Liver (tissue), 9 donors: ENCODE measurements around the gene MDM2. TPM values are rescaled to one million over a fixed set of nuclear protein-coding genes. Genes with fewer than 3 reads are reported as not detected.

Source experiments
- DNase-seq: peaks from one replicate; pipeline ENCODE4 v3.0.0-alpha.2; 2017; ENCODE audit warnings: low spot score
- H3K27ac ChIP-seq, 2 donors: one replicate each; pipeline ENCODE4 v1.7.0; 2013; ENCODE audit warnings: inconsistent platforms in 2 of 2, low read length in 2 of 2, control low read depth in 1 of 2, low read depth in 1 of 2, mild to moderate bottlenecking in 1 of 2
- H3K27me3 ChIP-seq, 4 donors: one replicate each; pipeline versions ENCODE4 v1.6.1 to v1.7.0; 2013; ENCODE audit warnings: low read length in 3 of 4, inconsistent platforms in 1 of 4, mild to moderate bottlenecking in 1 of 4, moderate library complexity in 1 of 4; ENCODE audit not compliant: control insufficient read depth in 4 of 4, insufficient read depth in 4 of 4
- H3K36me3 ChIP-seq, 4 donors: one replicate each; pipeline versions ENCODE4 v1.6.1 to v1.7.0; 2013; ENCODE audit warnings: low read length in 3 of 4, mild to moderate bottlenecking in 3 of 4, low read depth in 1 of 4, moderate library complexity in 1 of 4; ENCODE audit not compliant: control insufficient read depth in 4 of 4, insufficient read depth in 3 of 4
- H3K4me1 ChIP-seq, 4 donors: one replicate each; pipeline versions ENCODE4 v1.6.1 to v1.7.0; 2013; ENCODE audit warnings: low read length in 3 of 4, mild to moderate bottlenecking in 3 of 4, moderate library complexity in 1 of 4; ENCODE audit not compliant: control insufficient read depth in 4 of 4, insufficient read depth in 4 of 4
- H3K4me3 ChIP-seq, 3 donors: one replicate each; pipeline versions ENCODE4 v1.6.1 to v1.7.0; 2013; ENCODE audit warnings: low read length in 3 of 3, control low read depth in 1 of 3, low read depth in 1 of 3, mild to moderate bottlenecking in 1 of 3
- H3K9ac ChIP-seq, 2 donors: one replicate each; pipeline ENCODE4 v1.7.0; 2013; ENCODE audit warnings: low read length in 2 of 2, mild to moderate bottlenecking in 2 of 2, moderate library complexity in 2 of 2, control low read depth in 1 of 2, low read depth in 1 of 2
- H3K9me3 ChIP-seq, 4 donors: one replicate each; pipeline versions ENCODE4 v1.6.1 to v1.7.0; 2013; ENCODE audit warnings: low read length in 3 of 4; ENCODE audit not compliant: control insufficient read depth in 4 of 4
- EGR1 ChIP-seq, 2 donors: IDR thresholded peaks; 2 replicates each; pipeline ENCODE4 v1.6.1; 2016 to 2018; ENCODE audit warnings: antibody characterized with exemption in 2 of 2, low read depth in 2 of 2
- FOXA1 ChIP-seq: IDR thresholded peaks from 2 replicates; pipeline ENCODE4 v1.6.1; 2016; ENCODE audit warnings: antibody characterized with exemption
- FOXA2 ChIP-seq: IDR thresholded peaks from 2 replicates; pipeline ENCODE4 v1.6.1; 2016; ENCODE audit warnings: antibody characterized with exemption
- GABPA ChIP-seq, 2 donors: IDR thresholded peaks in 1 of 2; conservative IDR thresholded peaks in 1 of 2; 2 replicates each; pipeline ENCODE4 v1.6.1; 2016; ENCODE audit warnings: antibody characterized with exemption in 2 of 2, mild to moderate bottlenecking in 1 of 2, moderate library complexity in 1 of 2
- HNF4A ChIP-seq, 2 donors: conservative IDR thresholded peaks; 2 replicates each; pipeline ENCODE4 v1.6.1; 2016; ENCODE audit warnings: antibody characterized with exemption in 2 of 2, mild to moderate bottlenecking in 2 of 2
- HNF4G ChIP-seq: IDR thresholded peaks from 2 replicates; pipeline ENCODE4 v1.6.1; 2016; ENCODE audit warnings: antibody characterized with exemption
- JUND ChIP-seq, 2 donors: IDR thresholded peaks; 2 replicates each; pipeline ENCODE4 v1.6.1; 2016; ENCODE audit warnings: antibody characterized with exemption in 2 of 2
- NR2F2 ChIP-seq: IDR thresholded peaks from 2 replicates; pipeline ENCODE4 v1.6.1; 2016; ENCODE audit warnings: antibody characterized with exemption
- RAD21 ChIP-seq, 2 donors: IDR thresholded peaks; 2 replicates each; pipeline ENCODE4 v1.6.1; 2016; ENCODE audit warnings: antibody characterized with exemption in 2 of 2, mild to moderate bottlenecking in 2 of 2
- RXRA ChIP-seq, 2 donors: IDR thresholded peaks; 2 replicates each; pipeline ENCODE4 v1.6.1; 2017 to 2018; ENCODE audit warnings: antibody characterized with exemption in 2 of 2, mild to moderate bottlenecking in 1 of 2
- SP1 ChIP-seq: IDR thresholded peaks from 2 replicates; pipeline ENCODE4 v1.6.1; 2018; ENCODE audit warnings: antibody characterized with exemption, mild to moderate bottlenecking
- TAF1 ChIP-seq: conservative IDR thresholded peaks from 2 replicates; pipeline ENCODE4 v1.6.1; 2016; ENCODE audit warnings: antibody characterized with exemption, mild to moderate bottlenecking
- YY1 ChIP-seq: IDR thresholded peaks from 2 replicates; pipeline ENCODE4 v1.6.1; 2016; ENCODE audit warnings: antibody characterized with exemption, mild to moderate bottlenecking
- WGBS: extraction: QIAGEN DNeasy Blood & Tissue Kit; methylation state at CpG from one replicate; pipeline ENCODE4 v1.1.7; 2013; 5-methylcytosine and 5-hydroxymethylcytosine counted together
- polyA plus RNA-seq, 2 donors: library from polyadenylated mRNA; stranded (reverse) in 1 of 2; unstranded in 1 of 2; fragments of 200-250 nt in 1 of 2; fragments of >200 nt in 1 of 2; fragmentation: Nextera tagmentation in 1 of 2; extraction: Ambion mirVana in 1 of 2; gene quantifications; one replicate each; pipeline versions ENCODE4 v1.2.1 to v1.2.3, GENCODE V29; 2013 to 2015
- total RNA-seq, 2 donors: library from RNA; depleted of rRNA; stranded (reverse); fragments of >200 nt; gene quantifications; one replicate each; pipeline ENCODE4 v1.2.3, GENCODE V29; 2014
- TF ChIP-seq, protein P1 (sequence below): IDR thresholded peaks from 2 replicates; pipeline ENCODE4 v1.6.1; 2016; ENCODE audit warnings: antibody characterized with exemption
- TF ChIP-seq, protein P2 (sequence below): IDR thresholded peaks from 2 replicates; pipeline ENCODE4 v1.6.1; 2016; ENCODE audit warnings: antibody characterized with exemption
- TF ChIP-seq, protein P3 (sequence below): IDR thresholded peaks from 2 replicates; pipeline ENCODE4 v1.6.1; 2016; ENCODE audit warnings: antibody characterized with exemption, mild to moderate bottlenecking
- TF ChIP-seq, protein P4 (sequence below): IDR thresholded peaks from 2 replicates; pipeline ENCODE4 v1.6.1; 2016; ENCODE audit warnings: antibody characterized with exemption
- TF ChIP-seq, protein P5 (sequence below): fragments of 150-350 bp; IDR thresholded peaks from 2 replicates; pipeline ENCODE4 v1.5.1; 2017; ENCODE audit warnings: improper control_type of control experiment, low read depth, low read length; ENCODE audit not compliant: missing input control
- donor health status: healthy.
- donor health status: healthy.
- donor health status: healthy.
- donor health status: healthy.
- donor health status: healthy.

Gene MDM2
- total and polyA plus RNA-seq, 4 donors, result 10.1 to 69.4 (median 36.9) TPM

DNA sequence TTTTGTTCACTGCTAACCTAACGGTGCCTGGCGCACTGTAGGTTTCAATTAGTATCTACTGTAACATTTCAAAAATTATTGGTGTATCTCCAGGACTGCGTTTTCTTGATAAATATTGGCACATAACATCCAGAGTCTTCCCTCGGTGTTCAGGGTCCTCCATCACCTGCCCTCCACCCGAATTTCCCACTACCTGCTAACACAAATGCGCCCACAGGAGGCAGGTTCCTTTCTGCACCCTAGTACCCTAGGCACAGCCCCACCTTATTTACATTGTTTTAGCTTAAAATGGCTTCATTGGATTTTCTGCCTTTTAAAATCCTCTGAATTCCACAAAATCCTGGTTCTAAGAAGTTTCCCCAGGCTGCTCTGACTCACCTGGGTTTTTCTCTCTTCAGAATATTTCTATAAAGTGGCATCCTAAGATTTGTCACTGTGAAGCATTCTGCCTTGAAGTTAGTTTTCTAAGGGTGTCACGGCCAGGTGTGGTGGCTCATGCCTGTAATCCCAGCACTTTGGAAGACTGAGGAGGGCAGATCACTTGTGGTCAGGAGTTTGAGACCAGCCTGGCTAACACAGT, 86.4 kb downstream of the MDM2 start:
- H3K4me1 ChIP-seq, result peaks cover 10 to 33% (median 23%) of the 10 kb centered on the region in 4 donors
- 96% methylated on average over 7 of the region's 7 CpGs for WGBS

DNA sequence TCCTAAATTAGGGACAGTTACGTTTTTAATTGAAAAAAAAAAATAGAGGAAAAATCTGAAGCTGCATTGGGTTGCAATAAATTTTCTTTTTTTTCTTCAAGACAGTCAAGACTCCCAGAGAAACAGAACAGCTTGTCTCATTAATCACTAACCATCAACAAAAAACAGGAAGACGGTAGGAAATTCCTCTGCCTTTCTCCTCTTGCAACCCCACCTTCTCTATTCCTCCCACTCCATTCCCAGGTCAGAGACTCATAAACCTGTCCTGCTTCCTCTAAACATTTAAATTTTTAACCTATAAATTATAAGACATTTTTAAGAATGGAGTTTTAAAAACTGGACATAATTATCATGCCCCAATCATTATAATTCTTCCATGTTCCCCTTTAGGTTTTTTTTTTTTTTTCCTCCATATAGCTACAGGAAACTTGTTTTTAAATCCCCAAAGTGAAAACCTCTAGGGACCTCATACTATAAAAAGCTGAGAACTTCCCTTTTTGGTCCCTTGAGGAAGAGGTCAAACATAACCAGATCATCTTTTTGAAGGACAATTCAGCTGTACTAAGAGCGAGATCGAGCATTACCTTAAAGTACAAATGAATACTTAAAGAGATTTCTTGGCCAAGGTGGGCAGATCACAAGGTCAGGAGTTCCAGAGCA, 89.0 kb downstream of the MDM2 start:
- Histone ChIP-seq H3K27ac (peak overlapping the region in 1 of 2 donors; percentile 85), H3K9me3 (no peaks in the 10 kb centered on the region), H3K9ac (no peak overlapping the region), H3K36me3 (no peaks in the 10 kb centered on the region), H3K27me3 (no peaks in the 10 kb centered on the region), H3K4me3 (no peak overlapping the region), H3K4me1 (peaks cover 10 to 56% (median 28%) of the 10 kb centered on the region in 4 donors)
- DNase-seq, result no peak
- 81% methylated on average over 4 of the region's 4 CpGs for WGBS
- TF ChIP-seq, protein P1, sequence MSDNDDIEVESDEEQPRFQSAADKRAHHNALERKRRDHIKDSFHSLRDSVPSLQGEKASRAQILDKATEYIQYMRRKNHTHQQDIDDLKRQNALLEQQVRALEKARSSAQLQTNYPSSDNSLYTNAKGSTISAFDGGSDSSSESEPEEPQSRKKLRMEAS, result no peak
- TF ChIP-seq HNF4G, result no peak
- TF ChIP-seq JUND (IDR thresholded peaks at IDR 0.05), result no peak
- no peak for TF ChIP-seq HNF4A (conservative IDR thresholded peaks at IDR 0.05)
- no peak for TF ChIP-seq RXRA (IDR thresholded peaks at IDR 0.05)
- TF ChIP-seq, protein P2, sequence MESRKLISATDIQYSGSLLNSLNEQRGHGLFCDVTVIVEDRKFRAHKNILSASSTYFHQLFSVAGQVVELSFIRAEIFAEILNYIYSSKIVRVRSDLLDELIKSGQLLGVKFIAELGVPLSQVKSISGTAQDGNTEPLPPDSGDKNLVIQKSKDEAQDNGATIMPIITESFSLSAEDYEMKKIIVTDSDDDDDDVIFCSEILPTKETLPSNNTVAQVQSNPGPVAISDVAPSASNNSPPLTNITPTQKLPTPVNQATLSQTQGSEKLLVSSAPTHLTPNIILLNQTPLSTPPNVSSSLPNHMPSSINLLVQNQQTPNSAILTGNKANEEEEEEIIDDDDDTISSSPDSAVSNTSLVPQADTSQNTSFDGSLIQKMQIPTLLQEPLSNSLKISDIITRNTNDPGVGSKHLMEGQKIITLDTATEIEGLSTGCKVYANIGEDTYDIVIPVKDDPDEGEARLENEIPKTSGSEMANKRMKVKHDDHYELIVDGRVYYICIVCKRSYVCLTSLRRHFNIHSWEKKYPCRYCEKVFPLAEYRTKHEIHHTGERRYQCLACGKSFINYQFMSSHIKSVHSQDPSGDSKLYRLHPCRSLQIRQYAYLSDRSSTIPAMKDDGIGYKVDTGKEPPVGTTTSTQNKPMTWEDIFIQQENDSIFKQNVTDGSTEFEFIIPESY, result no peak
- TF ChIP-seq TAF1, result no peak
- TF ChIP-seq SP1, result no peak
- TF ChIP-seq, protein P3, sequence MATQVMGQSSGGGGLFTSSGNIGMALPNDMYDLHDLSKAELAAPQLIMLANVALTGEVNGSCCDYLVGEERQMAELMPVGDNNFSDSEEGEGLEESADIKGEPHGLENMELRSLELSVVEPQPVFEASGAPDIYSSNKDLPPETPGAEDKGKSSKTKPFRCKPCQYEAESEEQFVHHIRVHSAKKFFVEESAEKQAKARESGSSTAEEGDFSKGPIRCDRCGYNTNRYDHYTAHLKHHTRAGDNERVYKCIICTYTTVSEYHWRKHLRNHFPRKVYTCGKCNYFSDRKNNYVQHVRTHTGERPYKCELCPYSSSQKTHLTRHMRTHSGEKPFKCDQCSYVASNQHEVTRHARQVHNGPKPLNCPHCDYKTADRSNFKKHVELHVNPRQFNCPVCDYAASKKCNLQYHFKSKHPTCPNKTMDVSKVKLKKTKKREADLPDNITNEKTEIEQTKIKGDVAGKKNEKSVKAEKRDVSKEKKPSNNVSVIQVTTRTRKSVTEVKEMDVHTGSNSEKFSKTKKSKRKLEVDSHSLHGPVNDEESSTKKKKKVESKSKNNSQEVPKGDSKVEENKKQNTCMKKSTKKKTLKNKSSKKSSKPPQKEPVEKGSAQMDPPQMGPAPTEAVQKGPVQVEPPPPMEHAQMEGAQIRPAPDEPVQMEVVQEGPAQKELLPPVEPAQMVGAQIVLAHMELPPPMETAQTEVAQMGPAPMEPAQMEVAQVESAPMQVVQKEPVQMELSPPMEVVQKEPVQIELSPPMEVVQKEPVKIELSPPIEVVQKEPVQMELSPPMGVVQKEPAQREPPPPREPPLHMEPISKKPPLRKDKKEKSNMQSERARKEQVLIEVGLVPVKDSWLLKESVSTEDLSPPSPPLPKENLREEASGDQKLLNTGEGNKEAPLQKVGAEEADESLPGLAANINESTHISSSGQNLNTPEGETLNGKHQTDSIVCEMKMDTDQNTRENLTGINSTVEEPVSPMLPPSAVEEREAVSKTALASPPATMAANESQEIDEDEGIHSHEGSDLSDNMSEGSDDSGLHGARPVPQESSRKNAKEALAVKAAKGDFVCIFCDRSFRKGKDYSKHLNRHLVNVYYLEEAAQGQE, result no peak

More for the DNA sequence above, 86.4 kb downstream of the MDM2 start:
- Histone ChIP-seq H3K27ac (no peak overlapping the region), H3K9ac (no peak overlapping the region), H3K27me3 (no peaks in the 10 kb centered on the region), H3K36me3 (no peaks in the 10 kb centered on the region), H3K4me3 (no peak overlapping the region), H3K9me3 (no peaks in the 10 kb centered on the region)
- DNase-seq, result no peak
- TF ChIP-seq NR2F2 (no peak), FOXA1 (no peak), JUND (IDR thresholded peaks at IDR 0.05) (no peak), YY1 (no peak), GABPA (IDR thresholded peaks at IDR 0.05 in 1 of 2, conservative IDR thresholded peaks at IDR 0.05 in 1 of 2) (no peak), SP1 (no peak), FOXA2 (no peak), TAF1 (no peak), EGR1 (IDR thresholded peaks at IDR 0.05; ENCODE audit: low read depth in 2 of 2) (no peak), RXRA (IDR thresholded peaks at IDR 0.05) (no peak), HNF4G (no peak), HNF4A (conservative IDR thresholded peaks at IDR 0.05) (no peak), RAD21 (IDR thresholded peaks at IDR 0.05) (no peak)
- TF ChIP-seq, protein P1, result no peak
- TF ChIP-seq, protein P3, result no peak
- TF ChIP-seq, protein P4, sequence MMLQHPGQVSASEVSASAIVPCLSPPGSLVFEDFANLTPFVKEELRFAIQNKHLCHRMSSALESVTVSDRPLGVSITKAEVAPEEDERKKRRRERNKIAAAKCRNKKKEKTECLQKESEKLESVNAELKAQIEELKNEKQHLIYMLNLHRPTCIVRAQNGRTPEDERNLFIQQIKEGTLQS, result no peak
- TF ChIP-seq, protein P5, sequence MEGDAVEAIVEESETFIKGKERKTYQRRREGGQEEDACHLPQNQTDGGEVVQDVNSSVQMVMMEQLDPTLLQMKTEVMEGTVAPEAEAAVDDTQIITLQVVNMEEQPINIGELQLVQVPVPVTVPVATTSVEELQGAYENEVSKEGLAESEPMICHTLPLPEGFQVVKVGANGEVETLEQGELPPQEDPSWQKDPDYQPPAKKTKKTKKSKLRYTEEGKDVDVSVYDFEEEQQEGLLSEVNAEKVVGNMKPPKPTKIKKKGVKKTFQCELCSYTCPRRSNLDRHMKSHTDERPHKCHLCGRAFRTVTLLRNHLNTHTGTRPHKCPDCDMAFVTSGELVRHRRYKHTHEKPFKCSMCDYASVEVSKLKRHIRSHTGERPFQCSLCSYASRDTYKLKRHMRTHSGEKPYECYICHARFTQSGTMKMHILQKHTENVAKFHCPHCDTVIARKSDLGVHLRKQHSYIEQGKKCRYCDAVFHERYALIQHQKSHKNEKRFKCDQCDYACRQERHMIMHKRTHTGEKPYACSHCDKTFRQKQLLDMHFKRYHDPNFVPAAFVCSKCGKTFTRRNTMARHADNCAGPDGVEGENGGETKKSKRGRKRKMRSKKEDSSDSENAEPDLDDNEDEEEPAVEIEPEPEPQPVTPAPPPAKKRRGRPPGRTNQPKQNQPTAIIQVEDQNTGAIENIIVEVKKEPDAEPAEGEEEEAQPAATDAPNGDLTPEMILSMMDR, result no peak
